HepG2 (cell line): ENCODE results near the gene NCKAP1. TPM values are rescaled to one million over a fixed set of nuclear protein-coding genes. Genes with fewer than 3 reads are reported as not detected.

ENCODE experiments used
- ATAC-seq: fragments of 200-7000 bp; cut with Tn5 transposase; 3 replicates; pipeline ENCODE4 v1.9.1; 2020; ENCODE audit warnings: mild to moderate bottlenecking, moderate library complexity
- BruUV-seq: library from RNA; stranded (reverse); fragments of 400-500 nt; replicated peaks from 2 replicates; lab custom pipeline; 2021; lab: Mats Ljungman, UMichigan
- CTCF ChIA-PET: fragments of 300-600 bp; formaldehyde crosslinking; extraction: SDS; loops from one replicate; lab custom pipeline; 2021; ENCODE audit warnings: low total read pairs, inconsistent platforms, low intra/inter-chr PET ratio; lab: Yijun Ruan, JAX
- POLR2A ChIA-PET: fragments of 350-600 bp; sonication (Branson Sonifier 250); formaldehyde crosslinking; loops from one replicate; lab custom pipeline; 2020; ENCODE audit warnings: antibody characterized with exemption, inconsistent platforms; lab: Yijun Ruan, JAX
- DNase-seq: peaks from one replicate; pipeline ENCODE4 v3.0.0-alpha.2; 2015; ENCODE audit warnings: low spot score
- FAIRE-seq: peaks from 3 replicates; lab custom pipeline; 2011; peaks lifted over from hg19 to GRCh38; lab: Jason Lieb, UNC
- H2AFZ ChIP-seq: one replicate; pipeline ENCODE4 v1.6.1; 2011; ENCODE audit warnings: low read length, inconsistent platforms
- H3K27ac ChIP-seq: fragments of 300-600 bp; 3 replicates; pipeline ENCODE4 v1.8.0; 2011; ENCODE audit warnings: mixed run types, mild to moderate bottlenecking, mixed read lengths, low read length, inconsistent platforms; ENCODE audit not compliant: insufficient read depth; ENCODE audit errors: extremely low read length
- H3K27me3 ChIP-seq, 2 experiments: fragments of 200-600 bp in 1 of 2; 2 replicates in 1 of 2; 3 replicates in 1 of 2; pipeline versions ENCODE4 v1.6.0 to v1.8.0; 2011; ENCODE audit warnings: low read length in 2 of 2, mild to moderate bottlenecking in 2 of 2, moderate library complexity in 2 of 2, inconsistent platforms in 1 of 2; ENCODE audit not compliant: insufficient read depth in 2 of 2, control insufficient read depth in 1 of 2
- H3K36me3 ChIP-seq, 2 experiments: fragments of 200-600 bp in 1 of 2; replicated peaks in 1 of 2; 2 replicates in 1 of 2; 3 replicates in 1 of 2; pipeline versions ENCODE4 v1.5.1 to v1.8.0; 2011; ENCODE audit warnings: low read length in 2 of 2, inconsistent platforms in 1 of 2; ENCODE audit not compliant: insufficient read depth in 2 of 2, control insufficient read depth in 1 of 2
- H3K4me1 ChIP-seq: 2 replicates; pipeline ENCODE4 v1.5.1; 2012; ENCODE audit warnings: low read length, inconsistent platforms; ENCODE audit not compliant: insufficient read depth
- H3K4me2 ChIP-seq: 2 replicates; pipeline ENCODE4 v1.6.0; 2011; ENCODE audit warnings: low read depth, low read length, inconsistent platforms
- H3K4me3 ChIP-seq, 3 experiments: fragments of 200-600 bp in 1 of 3; sonication (generic), shearing (Covaris generic) in 1 of 3; replicated peaks in 1 of 3; 2 replicates each; pipeline ENCODE4 v1.5.1; 2011 to 2016; ENCODE audit warnings: low read length in 3 of 3, inconsistent platforms in 2 of 3, low read depth in 2 of 3, mild to moderate bottlenecking in 2 of 3, control low read depth in 1 of 3, mixed read lengths in 1 of 3; ENCODE audit not compliant: insufficient read depth in 1 of 3
- H3K79me2 ChIP-seq: one replicate; pipeline ENCODE4 v1.6.1; 2011; ENCODE audit warnings: low read length, inconsistent platforms; ENCODE audit not compliant: insufficient read depth
- H3K9ac ChIP-seq: 2 replicates; pipeline ENCODE4 v1.6.0; 2011; ENCODE audit warnings: mild to moderate bottlenecking, low read depth, low read length, inconsistent platforms; ENCODE audit not compliant: insufficient read depth
- H3K9me3 ChIP-seq: 2 replicates; pipeline ENCODE4 v1.5.1; 2012; ENCODE audit warnings: mild to moderate bottlenecking, low read length
- H4K20me1 ChIP-seq: 2 replicates; pipeline ENCODE4 v1.6.0; 2011; ENCODE audit warnings: inconsistent platforms, mild to moderate bottlenecking, low read length, moderate library complexity; ENCODE audit not compliant: insufficient read depth
- MAFG ChIP-seq: sonication (generic); formaldehyde crosslinking; IDR thresholded peaks from 2 replicates; pipeline ENCODE4 v1.5.1; 2020; ENCODE audit warnings: mild to moderate bottlenecking, missing genetic modification reagents
- SOX13 ChIP-seq, 3 experiments: fragments of 450-650 bp in 1 of 3; sonication (generic) in 1 of 3; formaldehyde crosslinking in 1 of 3; IDR thresholded peaks in 2 of 3; conservative IDR thresholded peaks in 1 of 3; 2 replicates each; pipeline versions ENCODE4 v1.5.0 to v1.6.1; 2016 to 2020; ENCODE audit warnings: antibody characterized with exemption in 1 of 3, mild to moderate bottlenecking in 1 of 3, missing compliant biosample characterization in 1 of 3, missing genetic modification reagents in 1 of 3, moderate library complexity in 1 of 3
- WGBS: methylation state at CpG from one replicate; pipeline ENCODE4 v1.1.6; 2017; ENCODE audit warnings: low lambda C conversion rate; 5-methylcytosine and 5-hydroxymethylcytosine counted together
- in situ Hi-C: cut with HindIII; loops from 2 replicates; pipeline ENCODE4 v1.10.0; 2017; ENCODE audit warnings: low pct_unique_long_range_greater_than_20kb; ENCODE audit not compliant: extremely low pct_ligation_motif_present
- intact Hi-C: fragments of 100-400 bp; cut with micrococcal nuclease; formaldehyde crosslinking; loops from one replicate; pipeline ENCODE4 v1.10.0; 2022; ENCODE audit not compliant: unreplicated experiment
- polyA plus RNA-seq, 8 experiments: library from polyadenylated mRNA; depleted of rRNA in 3 of 8; stranded (reverse) in 7 of 8; unstranded in 1 of 8; fragments of >200 nt; fragmentation: Illumina TruSeq in 4 of 8; extraction: Trizol in 4 of 8; gene quantifications; 2 replicates each; pipeline versions ENCODE4 v1.2.1 to v1.2.3, GENCODE V29; 2011 to 2016; ENCODE audit warnings: low read depth in 4 of 8, missing spikeins in 1 of 8, mixed read lengths in 1 of 8; ENCODE audit not compliant: insufficient read depth in 1 of 8
- total RNA-seq, 5 experiments: library from RNA; depleted of rRNA; stranded (reverse); fragments of >200 nt; fragmentation: Illumina TruSeq; extraction: Trizol; gene quantifications; 2 replicates each; pipeline ENCODE4 v1.2.3, GENCODE V29; 2016; ENCODE audit warnings: low read depth in 1 of 5
- TF ChIP-seq, protein P1 (sequence below), 2 experiments: sonication (generic) in 1 of 2; formaldehyde crosslinking in 1 of 2; IDR thresholded peaks; 2 replicates each; pipeline versions ENCODE4 v1.4.0 to v1.6.1; 2016 to 2020; ENCODE audit warnings: borderline replicate concordance in 1 of 2, low read depth in 1 of 2, mild to moderate bottlenecking in 1 of 2, missing genetic modification reagents in 1 of 2

Gene NCKAP1
- total and polyA plus RNA-seq, 2 of the 13 experiments (the other 11 are each of a cell fraction or from before 2014, with no cell fraction given) = 72.1 to 96.3 TPM

GRCh38 chr2:182913064-182913463, 125.2 kb downstream of the NCKAP1 start:
- POLR2A ChIA-PET = no interaction called here
- Histone ChIP-seq H3K27me3 (no peaks in the 10 kb centered on the region), H3K36me3 (peaks cover 0 to 16% of the 10 kb centered on the region in 2 experiments; a peak in 2 of 5 replicates), H3K4me2 (no peak overlapping the region), H4K20me1 (no peaks in the 10 kb centered on the region), H3K27ac (no peak overlapping the region)
- in situ Hi-C loops = no loop called here
- WGBS = 100% methylated on average over 1 of the region's 1 CpG
- FAIRE-seq = no peak
- no TSS peak for BruUV-seq
- TF ChIP-seq SOX13 (IDR thresholded peaks at IDR 0.05) (no peak), SOX13 (CRISPR knock-in tag; conservative IDR thresholded peaks at IDR 0.05 in 1 of 2, IDR thresholded peaks at IDR 0.05 in 1 of 2) (no peak), MAFG (CRISPR knock-in tag) (no peak)
- TF ChIP-seq, protein P1, sequence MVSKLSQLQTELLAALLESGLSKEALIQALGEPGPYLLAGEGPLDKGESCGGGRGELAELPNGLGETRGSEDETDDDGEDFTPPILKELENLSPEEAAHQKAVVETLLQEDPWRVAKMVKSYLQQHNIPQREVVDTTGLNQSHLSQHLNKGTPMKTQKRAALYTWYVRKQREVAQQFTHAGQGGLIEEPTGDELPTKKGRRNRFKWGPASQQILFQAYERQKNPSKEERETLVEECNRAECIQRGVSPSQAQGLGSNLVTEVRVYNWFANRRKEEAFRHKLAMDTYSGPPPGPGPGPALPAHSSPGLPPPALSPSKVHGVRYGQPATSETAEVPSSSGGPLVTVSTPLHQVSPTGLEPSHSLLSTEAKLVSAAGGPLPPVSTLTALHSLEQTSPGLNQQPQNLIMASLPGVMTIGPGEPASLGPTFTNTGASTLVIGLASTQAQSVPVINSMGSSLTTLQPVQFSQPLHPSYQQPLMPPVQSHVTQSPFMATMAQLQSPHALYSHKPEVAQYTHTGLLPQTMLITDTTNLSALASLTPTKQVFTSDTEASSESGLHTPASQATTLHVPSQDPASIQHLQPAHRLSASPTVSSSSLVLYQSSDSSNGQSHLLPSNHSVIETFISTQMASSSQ (IDR thresholded peaks at IDR 0.05; ENCODE audit: low read depth) = no peak
- TF ChIP-seq, protein P1 (CRISPR knock-in tag; IDR thresholded peaks at IDR 0.05; ENCODE audit: borderline replicate concordance) = no peak
- TF ChIP-seq, all 625 proteins: peak for 0
- ATAC-seq (no peak), DNase-seq (no peak)
- CTCF ChIA-PET = no interaction called here
- Histone ChIP-seq H3K9me3 (no peaks in the 10 kb centered on the region), H3K4me1 (peaks cover 15% of the 10 kb centered on the region), H3K4me3 (no peak overlapping the region), H2AFZ (no peak overlapping the region), H3K9ac (no peak overlapping the region), H3K79me2 (no peaks in the 10 kb centered on the region)
- intact Hi-C loops = loop anchor here (5.0 kb wide), 1 partner anchor 46 kb away; the partner anchor contains the start of gene FRZB
